Chondrocyte (in vitro differentiated cells): ENCODE data around the gene ZNF280B. TPM values are rescaled to one million over a fixed set of nuclear protein-coding genes. Genes with fewer than 3 reads are reported as not detected.
"Not testable (repeated sequence)": the region's sequence is repeated elsewhere in the genome, so short reads cannot be mapped to it uniquely, and the experiment has no call there.

ENCODE experiments used
- DNase-seq: peaks from one replicate; pipeline ENCODE4 v3.0.0; 2021; ENCODE audit warnings: mixed read lengths, low spot score
- H3K27ac Mint-ChIP-seq: one replicate; pipeline ENCODE4 v1.8.0; 2021; ENCODE audit warnings: mild to moderate bottlenecking, moderate library complexity, mixed read lengths; ENCODE audit not compliant: unreplicated experiment
- H3K27me3 Mint-ChIP-seq: 2 replicates; pipeline ENCODE4 v1.8.0; 2021; ENCODE audit warnings: low read depth, mixed read lengths
- H3K36me3 Mint-ChIP-seq: 2 replicates; pipeline ENCODE4 v1.8.0; 2021; ENCODE audit warnings: low read depth, mixed read lengths
- H3K4me1 Mint-ChIP-seq: 2 replicates; pipeline ENCODE4 v1.8.0; 2021; ENCODE audit warnings: low read depth, mild to moderate bottlenecking, mixed read lengths
- H3K4me3 Mint-ChIP-seq: one replicate; pipeline ENCODE4 v1.8.0; 2021; ENCODE audit warnings: mild to moderate bottlenecking, moderate library complexity, mixed read lengths; ENCODE audit not compliant: unreplicated experiment
- H3K9me3 Mint-ChIP-seq: 2 replicates; pipeline ENCODE4 v1.8.0; 2021; ENCODE audit warnings: low read depth, mixed read lengths
- CTCF ChIP-seq: fragments of 200-600 bp; sonication (generic); IDR thresholded peaks from 2 replicates; pipeline ENCODE4 v1.5.0; 2021; ENCODE audit warnings: antibody characterized with exemption, mild to moderate bottlenecking, moderate library complexity
- total RNA-seq: library from RNA; stranded (reverse); gene quantifications from 3 replicates; pipeline ENCODE4 v1.2.1, GENCODE V29; 2021

ZNF280B gene
- total RNA-seq, 1 donor from 2014 or later, result 4.7 TPM

DNA sequence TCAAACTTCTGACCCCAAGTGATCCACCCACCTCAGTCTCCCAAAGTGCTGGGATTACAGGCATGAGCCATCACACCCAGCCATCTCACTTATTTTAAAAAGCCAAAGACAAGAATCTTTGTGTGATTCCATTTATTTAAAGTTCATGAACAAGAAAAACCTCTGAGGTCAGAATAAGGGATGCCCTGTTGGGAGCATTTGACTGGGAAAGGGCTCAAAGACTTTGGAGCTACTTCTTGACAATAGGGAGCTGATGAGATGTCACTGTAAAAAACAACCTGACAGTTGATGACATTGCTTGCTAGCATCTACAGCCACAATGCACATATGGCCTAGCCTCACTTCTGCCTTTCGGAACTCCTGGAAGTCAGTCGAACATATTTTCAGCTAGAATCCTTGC, 5.1 kb upstream of the ZNF280B start:
- no peaks in the 10 kb centered on the region for H3K4me1 Mint-ChIP-seq
- H3K4me3 Mint-ChIP-seq, result no peak overlapping the region
- no peak overlapping the region for H3K27ac Mint-ChIP-seq
- DNase-seq, result no peak
- no peak for TF ChIP-seq CTCF
- H3K9me3 Mint-ChIP-seq, result peaks cover 7% of the 10 kb centered on the region
- peaks cover 44% of the 10 kb centered on the region for H3K27me3 Mint-ChIP-seq
- peaks cover 4% of the 10 kb centered on the region for H3K36me3 Mint-ChIP-seq

DNA sequence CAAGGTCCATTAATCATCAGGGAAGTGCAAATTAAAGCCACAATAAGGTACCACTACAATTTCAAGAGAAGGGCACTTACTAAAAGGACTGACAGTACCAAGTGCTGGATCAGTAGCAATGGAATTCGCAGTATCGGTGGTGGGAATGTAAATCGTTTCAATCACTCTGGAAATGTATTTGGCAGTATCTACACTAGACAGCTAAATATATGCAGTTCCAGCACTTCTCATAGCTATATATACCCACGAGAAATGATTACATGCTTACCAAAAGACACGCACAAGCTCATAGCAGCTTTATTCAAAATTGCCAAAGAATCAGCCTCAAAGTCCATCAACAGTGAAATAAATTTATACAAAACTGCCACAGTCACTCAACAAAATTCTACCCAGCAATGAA, 4.4 kb upstream of the ZNF280B start:
- peaks cover 4% of the 10 kb centered on the region for H3K36me3 Mint-ChIP-seq
- TF ChIP-seq CTCF, result no peak
- H3K27me3 Mint-ChIP-seq, result peaks cover 44% of the 10 kb centered on the region
- H3K27ac Mint-ChIP-seq, result no peak overlapping the region
- H3K9me3 Mint-ChIP-seq, result peaks cover 7% of the 10 kb centered on the region
- H3K4me3 Mint-ChIP-seq, result no peak overlapping the region
- peaks cover under 1% of the 10 kb centered on the region for H3K4me1 Mint-ChIP-seq
- DNase-seq, result no peak

DNA sequence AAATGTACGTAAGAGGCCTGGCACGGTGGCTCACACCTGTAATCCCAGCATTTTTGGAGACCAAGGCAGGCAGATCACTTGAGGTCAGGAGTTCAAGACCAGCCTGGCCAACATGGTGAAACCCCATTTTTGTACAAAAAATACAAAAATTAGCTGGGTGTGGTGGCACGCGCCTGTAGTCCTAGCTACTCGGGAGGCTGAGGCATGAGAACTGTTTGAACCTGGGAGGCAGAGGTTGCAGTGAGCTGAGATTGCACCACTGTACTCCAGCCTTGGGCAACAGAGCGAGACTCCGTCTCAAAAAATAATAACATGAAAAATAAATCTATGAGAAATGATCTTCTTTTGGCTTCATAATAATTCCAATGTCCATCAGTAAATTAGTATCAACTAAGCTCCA, 2.3 kb upstream of the ZNF280B start:
- DNase-seq, H3K4me3 Mint-ChIP-seq, H3K9me3 Mint-ChIP-seq, H3K36me3 Mint-ChIP-seq, H3K4me1 Mint-ChIP-seq, H3K27ac Mint-ChIP-seq: not testable (repeated sequence)
- H3K27me3 Mint-ChIP-seq, result peaks cover 35% of the 10 kb centered on the region

GRCh38 chr22:22509912-22510311, 1.4 kb upstream of the ZNF280B start:
- H3K9me3 Mint-ChIP-seq, H3K36me3 Mint-ChIP-seq, H3K4me3 Mint-ChIP-seq, DNase-seq, H3K27ac Mint-ChIP-seq: not testable (repeated sequence)
- H3K27me3 Mint-ChIP-seq, result peaks cover 26% of the 10 kb centered on the region
- peaks cover 11% of the 10 kb centered on the region for H3K4me1 Mint-ChIP-seq

DNA sequence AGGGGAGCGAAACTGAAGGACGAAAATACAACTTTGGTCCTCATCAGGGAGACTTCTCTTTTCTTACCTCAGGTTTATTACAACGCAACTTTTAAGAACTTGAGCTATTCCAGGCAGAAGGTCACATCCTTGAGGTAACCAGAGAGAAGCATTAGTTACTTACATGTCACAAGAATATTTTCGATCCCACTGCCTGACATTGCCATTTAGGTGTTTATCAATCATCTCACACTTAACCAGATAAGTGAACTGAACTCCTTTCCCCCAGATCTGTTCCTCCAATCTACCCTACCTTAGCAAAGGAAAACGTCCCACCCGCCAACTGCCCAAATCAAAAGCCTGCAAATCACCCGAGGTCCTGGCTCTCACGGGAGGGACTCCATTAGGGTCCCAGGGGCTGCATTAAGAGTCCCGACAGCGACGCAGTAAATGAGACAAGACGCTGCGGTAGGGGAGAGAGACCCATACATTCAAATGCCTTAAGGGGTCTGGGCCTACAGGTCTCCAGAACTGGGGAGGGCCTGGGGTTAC, 734 bp downstream of the ZNF280B start:
- peaks cover 15% of the 10 kb centered on the region for H3K36me3 Mint-ChIP-seq
- H3K27me3 Mint-ChIP-seq, result peaks cover 14% of the 10 kb centered on the region
- H3K4me1 Mint-ChIP-seq, result peaks cover 15% of the 10 kb centered on the region
- no peak for TF ChIP-seq CTCF
- peaks cover 7% of the 10 kb centered on the region for H3K9me3 Mint-ChIP-seq
- no peak for DNase-seq
- peak overlapping the region; percentile 37 for H3K27ac Mint-ChIP-seq
- H3K4me3 Mint-ChIP-seq, result peak overlapping the region; percentile 85

DNA sequence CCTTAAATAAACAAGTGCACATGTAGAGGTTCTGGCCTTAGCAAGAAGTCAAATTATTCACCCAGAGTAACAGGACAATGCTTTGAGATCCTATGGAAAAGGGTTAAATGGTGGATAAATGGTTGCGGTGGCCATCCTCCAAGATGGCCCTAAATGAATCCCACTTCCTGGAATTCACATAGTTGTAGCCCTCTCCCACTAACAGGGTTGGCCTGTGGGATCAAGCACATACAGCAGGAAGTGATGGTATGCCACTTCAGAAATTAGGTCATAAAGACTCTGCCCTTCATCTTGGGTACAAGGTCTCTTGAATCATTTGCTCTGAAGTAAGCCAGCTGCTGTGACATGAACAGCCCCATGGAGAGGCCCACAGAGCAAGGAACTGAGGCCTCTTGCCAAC, 1.8 kb downstream of the ZNF280B start:
- Mint-ChIP-seq H3K36me3 (peaks cover 18% of the 10 kb centered on the region), H3K9me3 (peaks cover 7% of the 10 kb centered on the region), H3K27me3 (peaks cover 3% of the 10 kb centered on the region), H3K4me1 (peaks cover 15% of the 10 kb centered on the region), H3K4me3 (no peak overlapping the region), H3K27ac (no peak overlapping the region)
- no peak for DNase-seq
- no peak for TF ChIP-seq CTCF
